ENCODE results near the gene SDC3. TPM values are rescaled to one million over a fixed set of nuclear protein-coding genes. Genes with fewer than 3 reads are reported as not detected.

Gene SDC3
- total and polyA plus RNA-seq, 2 donors (not counting 1 experiment from before 2014, with no cell fraction given) = 0.30 to 4.6 TPM

DNA sequence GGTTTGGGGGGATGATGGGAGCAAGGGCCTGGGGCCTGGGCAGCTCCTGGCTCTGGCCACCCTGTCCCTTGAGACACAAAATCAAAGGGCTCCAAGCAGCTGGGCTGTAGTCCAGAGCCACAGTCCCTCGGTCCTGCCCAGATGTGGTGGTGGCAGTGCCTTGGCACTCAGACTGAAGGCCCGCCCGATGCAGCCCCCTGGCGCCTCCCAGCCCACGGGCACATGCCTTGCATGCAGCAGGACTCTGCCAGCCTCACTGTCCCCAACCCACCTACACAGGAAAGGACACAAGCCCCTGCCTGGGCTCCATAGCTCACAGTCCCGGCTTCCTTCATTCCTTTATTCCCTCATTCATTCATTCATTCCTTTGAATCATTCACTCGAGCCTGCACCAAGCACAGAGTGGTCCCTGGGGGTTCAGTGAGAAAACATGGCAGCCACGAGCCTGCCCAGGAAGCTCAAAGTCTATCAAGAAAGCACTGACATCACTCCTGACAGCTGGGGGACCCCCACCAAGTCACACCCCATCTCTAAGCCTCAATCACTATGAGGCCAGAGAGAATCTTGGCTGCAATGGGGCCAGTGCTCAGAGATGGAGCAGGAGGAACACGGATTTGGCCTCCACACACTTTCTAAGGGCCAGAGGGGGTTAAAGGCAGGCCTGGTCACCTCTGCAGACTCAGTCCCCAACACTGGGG is 5.8 kb downstream of the SDC3 start:
- WGBS (ENCODE audit: insufficient coverage) = 72% methylated on average over 9 of the region's 9 CpGs
- Histone ChIP-seq H4K20me1 (ENCODE audit: control insufficient read depth, insufficient read depth, low read length, poor library complexity, severe bottlenecking) (no peaks in the 10 kb centered on the region), H2AFZ (ENCODE audit: insufficient read depth, low read depth, low read length, poor library complexity, severe bottlenecking) (no peak overlapping the region), H3K79me2 (ENCODE audit: control insufficient read depth, insufficient read depth, low read length) (no peaks in the 10 kb centered on the region), H3K4me3 (ENCODE audit: control extremely low read depth in 1 of 5, extremely low read depth in 1 of 5, insufficient read depth in 1 of 5, low read depth in 2 of 5, low read length in 4 of 5) (no peak overlapping the region), H3K36me3 (replicated peaks in 1 of 2; ENCODE audit: control extremely low read depth in 1 of 2, control insufficient read depth in 1 of 2, extremely low read depth in 1 of 2, insufficient read depth in 2 of 2, low read length in 1 of 2) (no peaks in the 10 kb centered on the region), H3K27me3 (replicated peaks in 1 of 4; ENCODE audit: control extremely low read depth in 1 of 4, control insufficient read depth in 3 of 4, insufficient read depth in 4 of 4, low read length in 3 of 4) (peaks cover 0 to 36% (median 11%) of the 10 kb centered on the region in 4 experiments), H3K27ac (ENCODE audit: low read length in 2 of 2) (no peak overlapping the region), H3K9ac (ENCODE audit: low read length) (no peak overlapping the region), H3K4me2 (replicated peaks; ENCODE audit: low read depth, low read length, poor library complexity, severe bottlenecking) (no peak overlapping the region), H3K4me1 (ENCODE audit: control insufficient read depth in 2 of 2, insufficient read depth in 2 of 2, low read length in 2 of 2) (peaks cover 16 to 18% of the 10 kb centered on the region in 2 donors), H3K9me3 (ENCODE audit: control extremely low read depth in 1 of 3, control insufficient read depth in 2 of 3, insufficient read depth in 1 of 3, low read length in 2 of 3) (peaks cover 0 to 6% (median 0%) of the 10 kb centered on the region in 3 donors)
- Mint-ChIP-seq H3K27me3 (peaks cover 28% of the 10 kb centered on the region), H3K4me3 (no peak overlapping the region), H3K4me1 (peaks cover 19% of the 10 kb centered on the region), H3K27ac (no peak overlapping the region), H3K9me3 (ENCODE audit: insufficient read depth) (no peaks in the 10 kb centered on the region)
- DNase-seq = no peak
- ChIA-PET CTCF (interaction anchor here (1.8 to 4.8 kb wide), 2 partner anchors 100 to 119 kb away, joined by 5 to 28 read pairs; no protein-coding TSS in a partner anchor), POLR2A (no interaction called here)
- TF ChIP-seq EZH2 (IDR thresholded peaks at IDR 0.05; ENCODE audit: borderline replicate concordance, insufficient read depth, low read depth, low read length, poor library complexity, severe bottlenecking) = no peak
- TF ChIP-seq, protein P1, sequence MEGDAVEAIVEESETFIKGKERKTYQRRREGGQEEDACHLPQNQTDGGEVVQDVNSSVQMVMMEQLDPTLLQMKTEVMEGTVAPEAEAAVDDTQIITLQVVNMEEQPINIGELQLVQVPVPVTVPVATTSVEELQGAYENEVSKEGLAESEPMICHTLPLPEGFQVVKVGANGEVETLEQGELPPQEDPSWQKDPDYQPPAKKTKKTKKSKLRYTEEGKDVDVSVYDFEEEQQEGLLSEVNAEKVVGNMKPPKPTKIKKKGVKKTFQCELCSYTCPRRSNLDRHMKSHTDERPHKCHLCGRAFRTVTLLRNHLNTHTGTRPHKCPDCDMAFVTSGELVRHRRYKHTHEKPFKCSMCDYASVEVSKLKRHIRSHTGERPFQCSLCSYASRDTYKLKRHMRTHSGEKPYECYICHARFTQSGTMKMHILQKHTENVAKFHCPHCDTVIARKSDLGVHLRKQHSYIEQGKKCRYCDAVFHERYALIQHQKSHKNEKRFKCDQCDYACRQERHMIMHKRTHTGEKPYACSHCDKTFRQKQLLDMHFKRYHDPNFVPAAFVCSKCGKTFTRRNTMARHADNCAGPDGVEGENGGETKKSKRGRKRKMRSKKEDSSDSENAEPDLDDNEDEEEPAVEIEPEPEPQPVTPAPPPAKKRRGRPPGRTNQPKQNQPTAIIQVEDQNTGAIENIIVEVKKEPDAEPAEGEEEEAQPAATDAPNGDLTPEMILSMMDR (IDR thresholded peaks at IDR 0.05) = no peak
- ATAC-seq (ENCODE audit: low read depth) = no peak
- intact Hi-C loops (cut with micrococcal nuclease) = loop anchor here (10.0 kb wide), 1 partner anchor 48 kb away; no protein-coding TSS in a partner anchor

All from B cell (primary cell).